Liver (tissue), 3 donors: Measurements from ENCODE around the gene FARSB.

Experiments used
- FOXA2 ChIP-seq: IDR thresholded peaks from 2 replicates; pipeline ENCODE4 v1.6.1; 2016; ENCODE audit warnings: antibody characterized with exemption
- GABPA ChIP-seq, 2 donors: IDR thresholded peaks in 1 of 2; conservative IDR thresholded peaks in 1 of 2; 2 replicates each; pipeline ENCODE4 v1.6.1; 2016; ENCODE audit warnings: antibody characterized with exemption in 2 of 2, mild to moderate bottlenecking in 1 of 2, moderate library complexity in 1 of 2
- HNF4A ChIP-seq, 2 donors: conservative IDR thresholded peaks; 2 replicates each; pipeline ENCODE4 v1.6.1; 2016; ENCODE audit warnings: antibody characterized with exemption in 2 of 2, mild to moderate bottlenecking in 2 of 2
- NR2F2 ChIP-seq: IDR thresholded peaks from 2 replicates; pipeline ENCODE4 v1.6.1; 2016; ENCODE audit warnings: antibody characterized with exemption
- RAD21 ChIP-seq, 2 donors: IDR thresholded peaks; 2 replicates each; pipeline ENCODE4 v1.6.1; 2016; ENCODE audit warnings: antibody characterized with exemption in 2 of 2, mild to moderate bottlenecking in 2 of 2
- TAF1 ChIP-seq: conservative IDR thresholded peaks from 2 replicates; pipeline ENCODE4 v1.6.1; 2016; ENCODE audit warnings: antibody characterized with exemption, mild to moderate bottlenecking
- YY1 ChIP-seq: IDR thresholded peaks from 2 replicates; pipeline ENCODE4 v1.6.1; 2016; ENCODE audit warnings: antibody characterized with exemption, mild to moderate bottlenecking
- TF ChIP-seq, protein P1 (sequence below): fragments of 150-350 bp; IDR thresholded peaks from 2 replicates; pipeline ENCODE4 v1.5.1; 2017; ENCODE audit warnings: improper control_type of control experiment, low read depth, low read length; ENCODE audit not compliant: missing input control
- TF ChIP-seq, protein P2 (sequence below): IDR thresholded peaks from 2 replicates; pipeline ENCODE4 v1.6.1; 2016; ENCODE audit warnings: antibody characterized with exemption
- TF ChIP-seq, protein P3 (sequence below): IDR thresholded peaks from 2 replicates; pipeline ENCODE4 v1.6.1; 2016; ENCODE audit warnings: antibody characterized with exemption, mild to moderate bottlenecking
- TF ChIP-seq, protein P4 (sequence below): IDR thresholded peaks from 2 replicates; pipeline ENCODE4 v1.6.1; 2016; ENCODE audit warnings: antibody characterized with exemption
- TF ChIP-seq, protein P5 (sequence below): IDR thresholded peaks from 2 replicates; pipeline ENCODE4 v1.6.1; 2016; ENCODE audit warnings: antibody characterized with exemption
- donor health status: healthy.
- donor health status: healthy.

DNA sequence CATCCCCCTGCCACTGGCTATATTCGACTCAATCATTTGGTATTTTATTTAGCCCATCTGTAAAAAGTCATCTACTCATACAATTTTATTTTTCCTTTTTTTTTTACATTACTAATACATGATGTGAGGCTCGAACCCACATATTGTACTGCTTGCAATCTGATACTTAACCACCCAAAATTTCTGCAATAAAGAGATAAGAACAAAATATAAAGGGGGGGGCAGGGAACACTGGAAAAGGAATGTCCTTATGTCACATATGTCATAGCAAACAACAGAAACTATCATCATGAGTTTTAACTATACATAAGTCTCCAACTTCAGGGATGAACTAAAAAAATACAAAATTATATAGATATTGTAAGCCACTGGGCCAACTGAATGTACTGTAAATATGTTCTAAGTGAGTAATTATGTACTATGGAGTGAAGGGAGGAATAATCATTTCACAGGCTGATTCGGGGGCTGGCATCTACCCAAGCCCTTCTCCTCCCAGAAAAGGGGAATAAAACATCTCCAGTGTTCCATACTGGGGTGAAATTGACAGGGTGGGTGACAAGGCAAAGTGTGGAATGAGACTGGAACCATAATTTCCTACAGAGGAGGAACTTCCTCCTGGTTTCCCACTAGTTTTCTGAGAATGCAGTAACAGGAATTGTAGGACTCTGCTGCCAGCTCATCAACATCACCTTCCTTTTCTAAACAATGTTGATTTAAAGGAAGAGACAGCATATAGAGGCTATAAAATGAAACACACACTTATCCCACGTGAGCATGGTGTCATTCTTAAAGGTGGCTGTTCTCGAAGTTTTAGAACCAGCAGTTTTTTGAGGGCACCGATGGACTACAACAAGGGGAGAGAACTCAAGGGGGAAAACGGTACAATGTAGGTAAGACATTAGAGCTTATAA is 79.5 kb downstream of the FARSB start:
- no peak for TF ChIP-seq YY1
- TF ChIP-seq GABPA (IDR thresholded peaks at IDR 0.05 in 1 of 2, conservative IDR thresholded peaks at IDR 0.05 in 1 of 2): no peak
- TF ChIP-seq, protein P1, sequence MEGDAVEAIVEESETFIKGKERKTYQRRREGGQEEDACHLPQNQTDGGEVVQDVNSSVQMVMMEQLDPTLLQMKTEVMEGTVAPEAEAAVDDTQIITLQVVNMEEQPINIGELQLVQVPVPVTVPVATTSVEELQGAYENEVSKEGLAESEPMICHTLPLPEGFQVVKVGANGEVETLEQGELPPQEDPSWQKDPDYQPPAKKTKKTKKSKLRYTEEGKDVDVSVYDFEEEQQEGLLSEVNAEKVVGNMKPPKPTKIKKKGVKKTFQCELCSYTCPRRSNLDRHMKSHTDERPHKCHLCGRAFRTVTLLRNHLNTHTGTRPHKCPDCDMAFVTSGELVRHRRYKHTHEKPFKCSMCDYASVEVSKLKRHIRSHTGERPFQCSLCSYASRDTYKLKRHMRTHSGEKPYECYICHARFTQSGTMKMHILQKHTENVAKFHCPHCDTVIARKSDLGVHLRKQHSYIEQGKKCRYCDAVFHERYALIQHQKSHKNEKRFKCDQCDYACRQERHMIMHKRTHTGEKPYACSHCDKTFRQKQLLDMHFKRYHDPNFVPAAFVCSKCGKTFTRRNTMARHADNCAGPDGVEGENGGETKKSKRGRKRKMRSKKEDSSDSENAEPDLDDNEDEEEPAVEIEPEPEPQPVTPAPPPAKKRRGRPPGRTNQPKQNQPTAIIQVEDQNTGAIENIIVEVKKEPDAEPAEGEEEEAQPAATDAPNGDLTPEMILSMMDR: no peak
- TF ChIP-seq, protein P2, sequence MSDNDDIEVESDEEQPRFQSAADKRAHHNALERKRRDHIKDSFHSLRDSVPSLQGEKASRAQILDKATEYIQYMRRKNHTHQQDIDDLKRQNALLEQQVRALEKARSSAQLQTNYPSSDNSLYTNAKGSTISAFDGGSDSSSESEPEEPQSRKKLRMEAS: no peak
- TF ChIP-seq, protein P3, sequence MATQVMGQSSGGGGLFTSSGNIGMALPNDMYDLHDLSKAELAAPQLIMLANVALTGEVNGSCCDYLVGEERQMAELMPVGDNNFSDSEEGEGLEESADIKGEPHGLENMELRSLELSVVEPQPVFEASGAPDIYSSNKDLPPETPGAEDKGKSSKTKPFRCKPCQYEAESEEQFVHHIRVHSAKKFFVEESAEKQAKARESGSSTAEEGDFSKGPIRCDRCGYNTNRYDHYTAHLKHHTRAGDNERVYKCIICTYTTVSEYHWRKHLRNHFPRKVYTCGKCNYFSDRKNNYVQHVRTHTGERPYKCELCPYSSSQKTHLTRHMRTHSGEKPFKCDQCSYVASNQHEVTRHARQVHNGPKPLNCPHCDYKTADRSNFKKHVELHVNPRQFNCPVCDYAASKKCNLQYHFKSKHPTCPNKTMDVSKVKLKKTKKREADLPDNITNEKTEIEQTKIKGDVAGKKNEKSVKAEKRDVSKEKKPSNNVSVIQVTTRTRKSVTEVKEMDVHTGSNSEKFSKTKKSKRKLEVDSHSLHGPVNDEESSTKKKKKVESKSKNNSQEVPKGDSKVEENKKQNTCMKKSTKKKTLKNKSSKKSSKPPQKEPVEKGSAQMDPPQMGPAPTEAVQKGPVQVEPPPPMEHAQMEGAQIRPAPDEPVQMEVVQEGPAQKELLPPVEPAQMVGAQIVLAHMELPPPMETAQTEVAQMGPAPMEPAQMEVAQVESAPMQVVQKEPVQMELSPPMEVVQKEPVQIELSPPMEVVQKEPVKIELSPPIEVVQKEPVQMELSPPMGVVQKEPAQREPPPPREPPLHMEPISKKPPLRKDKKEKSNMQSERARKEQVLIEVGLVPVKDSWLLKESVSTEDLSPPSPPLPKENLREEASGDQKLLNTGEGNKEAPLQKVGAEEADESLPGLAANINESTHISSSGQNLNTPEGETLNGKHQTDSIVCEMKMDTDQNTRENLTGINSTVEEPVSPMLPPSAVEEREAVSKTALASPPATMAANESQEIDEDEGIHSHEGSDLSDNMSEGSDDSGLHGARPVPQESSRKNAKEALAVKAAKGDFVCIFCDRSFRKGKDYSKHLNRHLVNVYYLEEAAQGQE: no peak
- TF ChIP-seq, protein P4, sequence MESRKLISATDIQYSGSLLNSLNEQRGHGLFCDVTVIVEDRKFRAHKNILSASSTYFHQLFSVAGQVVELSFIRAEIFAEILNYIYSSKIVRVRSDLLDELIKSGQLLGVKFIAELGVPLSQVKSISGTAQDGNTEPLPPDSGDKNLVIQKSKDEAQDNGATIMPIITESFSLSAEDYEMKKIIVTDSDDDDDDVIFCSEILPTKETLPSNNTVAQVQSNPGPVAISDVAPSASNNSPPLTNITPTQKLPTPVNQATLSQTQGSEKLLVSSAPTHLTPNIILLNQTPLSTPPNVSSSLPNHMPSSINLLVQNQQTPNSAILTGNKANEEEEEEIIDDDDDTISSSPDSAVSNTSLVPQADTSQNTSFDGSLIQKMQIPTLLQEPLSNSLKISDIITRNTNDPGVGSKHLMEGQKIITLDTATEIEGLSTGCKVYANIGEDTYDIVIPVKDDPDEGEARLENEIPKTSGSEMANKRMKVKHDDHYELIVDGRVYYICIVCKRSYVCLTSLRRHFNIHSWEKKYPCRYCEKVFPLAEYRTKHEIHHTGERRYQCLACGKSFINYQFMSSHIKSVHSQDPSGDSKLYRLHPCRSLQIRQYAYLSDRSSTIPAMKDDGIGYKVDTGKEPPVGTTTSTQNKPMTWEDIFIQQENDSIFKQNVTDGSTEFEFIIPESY: no peak
- no peak for TF ChIP-seq RAD21 (IDR thresholded peaks at IDR 0.05)
- no peak for TF ChIP-seq NR2F2
- no peak for TF ChIP-seq HNF4A (conservative IDR thresholded peaks at IDR 0.05)
- TF ChIP-seq, protein P5, sequence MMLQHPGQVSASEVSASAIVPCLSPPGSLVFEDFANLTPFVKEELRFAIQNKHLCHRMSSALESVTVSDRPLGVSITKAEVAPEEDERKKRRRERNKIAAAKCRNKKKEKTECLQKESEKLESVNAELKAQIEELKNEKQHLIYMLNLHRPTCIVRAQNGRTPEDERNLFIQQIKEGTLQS: no peak
- no peak for TF ChIP-seq TAF1
- TF ChIP-seq FOXA2: no peak
